GM23248 (cell line): ENCODE data around the gene FASTKD2. TPM values are rescaled to one million over a fixed set of nuclear protein-coding genes. Genes with fewer than 3 reads are reported as not detected.

Source experiments
- DNase-seq: peaks from one replicate; pipeline ENCODE4 v3.0.0-alpha.2; 2015
- H2AFZ ChIP-seq: fragments of 200-600 bp; sonication (generic); 2 replicates; pipeline ENCODE4 v1.6.1; 2016; ENCODE audit warnings: antibody characterized with exemption
- H3F3A ChIP-seq: fragments of 200-600 bp; sonication (generic); 2 replicates; pipeline ENCODE4 v1.6.1; 2016; ENCODE audit warnings: mild to moderate bottlenecking, antibody characterized with exemption, mixed run types; ENCODE audit not compliant: insufficient read depth
- H3K27ac ChIP-seq: fragments of 200-600 bp; sonication (generic); 2 replicates; pipeline ENCODE4 v1.5.1; 2016; ENCODE audit warnings: mild to moderate bottlenecking
- H3K27me3 ChIP-seq: fragments of 200-600 bp; sonication (generic); replicated peaks from 2 replicates; pipeline ENCODE4 v1.6.1; 2016; ENCODE audit warnings: mild to moderate bottlenecking; ENCODE audit not compliant: insufficient read depth
- H3K36me3 ChIP-seq: fragments of 200-600 bp; sonication (generic); 2 replicates; pipeline ENCODE4 v1.6.1; 2016; ENCODE audit warnings: low read depth, mild to moderate bottlenecking
- H3K4me1 ChIP-seq: fragments of 200-600 bp; sonication (generic); 2 replicates; pipeline ENCODE4 v1.6.1; 2016; ENCODE audit warnings: mild to moderate bottlenecking; ENCODE audit not compliant: insufficient read depth
- H3K4me2 ChIP-seq: fragments of 200-600 bp; sonication (generic); one replicate; pipeline ENCODE4 v1.6.1; 2016; ENCODE audit warnings: mild to moderate bottlenecking; ENCODE audit not compliant: unreplicated experiment
- H3K4me3 ChIP-seq: fragments of 200-600 bp; sonication (generic); 2 replicates; pipeline ENCODE4 v1.5.1; 2016; ENCODE audit warnings: mild to moderate bottlenecking
- H3K79me2 ChIP-seq: fragments of 200-600 bp; sonication (generic); 2 replicates; pipeline ENCODE4 v1.6.1; 2016; ENCODE audit warnings: mild to moderate bottlenecking; ENCODE audit not compliant: insufficient read depth
- H3K9ac ChIP-seq: fragments of 200-600 bp; sonication (generic); 2 replicates; pipeline ENCODE4 v1.6.1; 2016; ENCODE audit warnings: mild to moderate bottlenecking
- H3K9me2 ChIP-seq: fragments of 200-600 bp; sonication (generic); 2 replicates; pipeline ENCODE4 v1.6.1; 2016; ENCODE audit warnings: mixed run types, mild to moderate bottlenecking, moderate library complexity; ENCODE audit not compliant: insufficient read depth
- H3K9me3 ChIP-seq: fragments of 200-600 bp; sonication (generic); one replicate; pipeline ENCODE4 v1.6.1; 2017; ENCODE audit warnings: low read depth
- H4K20me1 ChIP-seq: fragments of 200-600 bp; sonication (generic); 2 replicates; pipeline ENCODE4 v1.6.0; 2016; ENCODE audit not compliant: insufficient read depth
- EZH2 ChIP-seq: fragments of 200-600 bp; sonication (generic); IDR thresholded peaks from 2 replicates; pipeline ENCODE4 v1.6.1; 2018; ENCODE audit warnings: antibody characterized with exemption, mild to moderate bottlenecking; ENCODE audit not compliant: insufficient read depth, poor library complexity, severe bottlenecking
- EZH2phosphoT487 ChIP-seq: fragments of 200-600 bp; sonication (generic); IDR thresholded peaks from 2 replicates; pipeline ENCODE4 v1.6.1; 2018; ENCODE audit warnings: antibody characterized with exemption, moderate library complexity, mild to moderate bottlenecking, low read depth; ENCODE audit not compliant: insufficient read depth
- WGBS, 2 experiments: methylation state at CpG; one replicate each; pipeline ENCODE4 v1.1.6; 2015 to 2017; ENCODE audit warnings: low lambda C conversion rate in 2 of 2, low coverage in 1 of 2; ENCODE audit errors: missing lambda C conversion rate in 2 of 2; 5-methylcytosine and 5-hydroxymethylcytosine counted together
- in situ Hi-C: fragments of 300-500 bp; cut with MboI; formaldehyde crosslinking; loops from 2 replicates; pipeline ENCODE4 v1.15.0; 2020
- polyA plus RNA-seq: library from polyadenylated mRNA; unstranded; fragments of >200 nt; fragmentation: Nextera tagmentation; extraction: Ambion mirVana; gene quantifications from 2 replicates; pipeline ENCODE4 v1.2.1, GENCODE V29; 2016
- total RNA-seq: library from RNA; depleted of rRNA; stranded (reverse); fragments of >200 nt; shearing (Covaris generic); gene quantifications from 2 replicates; pipeline ENCODE4 v1.2.3, GENCODE V29; 2014

Gene FASTKD2
- total and polyA plus RNA-seq, 2 experiments from 2014 or later = 27.2 to 29.3 TPM

- H3K4me2 ChIP-seq = no peak overlapping the region
- H3F3A ChIP-seq = no peaks in the 10 kb centered on the region
- H3K36me3 ChIP-seq = no peaks in the 10 kb centered on the region
- H2AFZ ChIP-seq = no peak overlapping the region
- H3K4me3 ChIP-seq = no peak overlapping the region
- H4K20me1 ChIP-seq = no peaks in the 10 kb centered on the region
- no peak overlapping the region for H3K27ac ChIP-seq
- H3K9me2 ChIP-seq = no peaks in the 10 kb centered on the region
- in situ Hi-C loops = no loop called here
- H3K9ac ChIP-seq = no peak overlapping the region
- H3K27me3 ChIP-seq = peaks cover 4% of the 10 kb centered on the region; the same call in 1 of the 2 replicates
- no peaks in the 10 kb centered on the region for H3K4me1 ChIP-seq
- no peaks in the 10 kb centered on the region for H3K9me3 ChIP-seq
- WGBS, 2 experiments = 38 to 68% methylated on average over 1 of the region's 1 CpG
- TF ChIP-seq EZH2phosphoT487 = no peak
- H3K79me2 ChIP-seq = no peaks in the 10 kb centered on the region
- no peak for DNase-seq
Measured at GRCh38 chr2:206723288-206723687, 42.1 kb upstream of the FASTKD2 start.

DNA sequence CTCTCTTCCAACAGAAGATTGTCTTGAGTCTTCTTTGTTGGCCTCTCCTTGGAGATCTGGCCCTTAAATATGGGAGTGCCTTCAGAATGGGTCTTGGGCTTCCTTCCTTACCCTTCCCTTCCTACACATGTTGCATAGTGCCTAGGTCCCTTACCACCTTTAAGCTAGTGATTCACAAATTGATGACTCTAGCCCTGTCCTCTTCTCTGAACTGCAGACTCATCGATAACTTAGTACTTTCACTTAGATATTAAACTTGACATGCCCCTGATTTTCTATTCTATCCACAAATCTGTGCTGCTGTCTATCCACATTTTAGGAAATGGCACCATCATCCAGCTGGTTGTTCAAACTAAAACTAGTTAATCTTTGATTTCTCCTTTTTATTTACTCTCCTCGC, 38.1 kb upstream of the FASTKD2 start:
- Histone ChIP-seq H3K27me3 (no peaks in the 10 kb centered on the region; the same call in 1 of the 2 replicates), H3K27ac (no peak overlapping the region), H3K4me3 (no peak overlapping the region), H3K4me1 (no peaks in the 10 kb centered on the region), H3K79me2 (no peaks in the 10 kb centered on the region), H3K9ac (no peak overlapping the region), H4K20me1 (no peaks in the 10 kb centered on the region), H2AFZ (no peak overlapping the region), H3K36me3 (no peaks in the 10 kb centered on the region), H3K4me2 (no peak overlapping the region), H3K9me3 (no peaks in the 10 kb centered on the region), H3K9me2 (no peaks in the 10 kb centered on the region), H3F3A (no peaks in the 10 kb centered on the region)
- in situ Hi-C loops = no loop called here
- WGBS, 2 experiments = 47 to 60% methylated on average over 2 of the region's 2 CpGs
- DNase-seq = no peak
- no peak for TF ChIP-seq EZH2phosphoT487
- TF ChIP-seq EZH2 = no peak

DNA sequence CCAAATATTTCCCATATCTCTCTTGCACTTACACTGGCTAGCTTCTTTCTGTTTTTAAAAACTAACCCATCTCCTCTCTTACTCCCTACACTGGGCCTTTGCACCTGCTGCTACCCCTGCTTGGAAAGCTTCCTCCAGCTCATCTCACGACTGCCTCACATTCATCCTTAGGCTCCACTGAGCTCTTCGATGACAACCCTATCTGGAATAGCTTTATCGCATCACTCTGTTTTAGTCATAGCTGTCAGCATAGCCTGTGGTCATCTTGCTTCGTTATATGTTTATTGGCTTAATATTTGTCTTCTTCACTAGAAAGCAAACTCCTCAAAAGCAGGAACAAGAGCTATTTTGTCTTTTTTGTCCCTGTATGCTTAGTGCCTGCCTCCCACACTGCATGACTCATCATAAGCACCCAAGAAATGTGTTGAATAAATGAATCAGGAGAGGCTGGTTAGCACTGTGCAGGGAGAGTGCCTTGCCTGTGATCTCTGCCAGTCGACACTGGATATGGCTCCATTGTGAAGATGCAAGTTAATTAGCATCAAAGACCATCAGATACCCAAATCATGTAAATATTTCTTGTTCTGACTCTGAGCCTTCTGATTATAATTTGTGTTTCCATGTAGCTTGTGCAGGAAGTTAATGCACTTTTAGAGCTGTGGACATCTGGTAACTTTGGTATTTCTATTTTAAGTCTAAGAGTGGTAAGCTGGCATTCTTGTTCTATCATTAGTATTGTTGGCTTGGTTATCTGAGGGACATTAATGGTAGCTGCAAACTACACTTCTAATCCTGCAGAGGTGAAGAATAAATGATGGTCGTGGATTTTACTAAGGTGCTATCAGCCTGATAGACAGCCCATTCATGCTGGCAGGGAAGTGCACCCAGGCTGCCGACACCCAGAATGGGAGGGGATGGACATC, 36.9 kb upstream of the FASTKD2 start:
- Histone ChIP-seq H3K4me3 (no peak overlapping the region), H4K20me1 (no peaks in the 10 kb centered on the region), H3K79me2 (no peaks in the 10 kb centered on the region), H3K27ac (no peak overlapping the region), H3F3A (no peaks in the 10 kb centered on the region), H3K27me3 (no peaks in the 10 kb centered on the region; the same call in 1 of the 2 replicates), H3K9me2 (no peaks in the 10 kb centered on the region), H3K36me3 (no peaks in the 10 kb centered on the region), H3K9me3 (no peaks in the 10 kb centered on the region), H3K4me2 (no peak overlapping the region), H2AFZ (no peak overlapping the region), H3K4me1 (no peaks in the 10 kb centered on the region), H3K9ac (no peak overlapping the region)
- WGBS, 2 experiments = 58 to 65% methylated on average over 7 of the region's 7 CpGs
- DNase-seq = peak; percentile 56
- TF ChIP-seq EZH2 = no peak
- TF ChIP-seq EZH2phosphoT487 = no peak
- in situ Hi-C loops = no loop called here

- H2AFZ ChIP-seq = no peak overlapping the region
- no peaks in the 10 kb centered on the region for H3K4me1 ChIP-seq
- TF ChIP-seq EZH2phosphoT487 = no peak
- no peak overlapping the region for H3K27ac ChIP-seq
- DNase-seq = no peak
- H3K4me2 ChIP-seq = no peak overlapping the region
- H3K4me3 ChIP-seq = no peak overlapping the region
- no peaks in the 10 kb centered on the region for H3K9me3 ChIP-seq
- H3K27me3 ChIP-seq = no peaks in the 10 kb centered on the region
- no peaks in the 10 kb centered on the region for H4K20me1 ChIP-seq
- WGBS, 2 experiments = 21 to 24% methylated on average over 2 of the region's 2 CpGs
- H3K79me2 ChIP-seq = no peaks in the 10 kb centered on the region
- no peaks in the 10 kb centered on the region for H3K9me2 ChIP-seq
- no peak overlapping the region for H3K9ac ChIP-seq
- no peaks in the 10 kb centered on the region for H3K36me3 ChIP-seq
- no peaks in the 10 kb centered on the region for H3F3A ChIP-seq
- in situ Hi-C loops = no loop called here
Measured at GRCh38 chr2:206733341-206733740, 32.1 kb upstream of the FASTKD2 start.
